Activated CD4-positive, alpha-beta T cell treated with anti-CD3 and anti-CD28 coated beads, Interleukin-2, amount 10 ng/mL, durations not matched to agents 7 days and 5 days (primary cell): ENCODE measurements around the gene EVX1. TPM values are rescaled to one million over a fixed set of nuclear protein-coding genes. Genes with fewer than 3 reads are reported as not detected.
A peak's percentile ranks its signal among the peaks of the same experiment; 100 is the strongest.

Source experiments
- CTCF ChIA-PET: fragments of 350-600 bp; sonication (Branson Sonifier 250); formaldehyde crosslinking; loops from one replicate; lab custom pipeline; 2021; ENCODE audit warnings: antibody characterized with exemption; lab: Charles Lee
- POLR2A ChIA-PET: fragments of 350-600 bp; sonication (Branson Sonifier 250); formaldehyde crosslinking; loops from one replicate; lab custom pipeline; 2021; ENCODE audit warnings: antibody characterized with exemption; lab: Charles Lee
- DNase-seq: peaks from one replicate; pipeline ENCODE4 v3.0.0-alpha.2; 2020
- H3K27ac Mint-ChIP-seq: one replicate; pipeline ENCODE4 v1.8.0; 2021; ENCODE audit warnings: mild to moderate bottlenecking, moderate library complexity, mixed read lengths
- H3K27me3 Mint-ChIP-seq: one replicate; pipeline ENCODE4 v1.8.0; 2021; ENCODE audit warnings: mixed read lengths
- H3K36me3 Mint-ChIP-seq: one replicate; pipeline ENCODE4 v1.8.0; 2021; ENCODE audit warnings: low read depth, mixed read lengths
- H3K4me1 Mint-ChIP-seq: one replicate; pipeline ENCODE4 v1.8.0; 2021; ENCODE audit warnings: mixed read lengths
- H3K4me3 Mint-ChIP-seq: one replicate; pipeline ENCODE4 v1.8.0; 2021; ENCODE audit warnings: mild to moderate bottlenecking, moderate library complexity, mixed read lengths
- H3K9me3 Mint-ChIP-seq: one replicate; pipeline ENCODE4 v1.8.0; 2021; ENCODE audit warnings: mixed read lengths
- total RNA-seq, 2 experiments: library from RNA; stranded (reverse); gene quantifications; one replicate each; pipeline ENCODE4 v1.2.3, GENCODE V29; 2021

Gene EVX1
- total RNA-seq, 2 experiments from 2014 or later = not detected

GRCh38 chr7:27200761-27201579 is 41.6 kb upstream of the EVX1 start:
- CTCF ChIA-PET = interaction anchor here (1.1 kb wide), 1 partner anchor 31 kb away, joined by 3 read pairs; no protein-coding TSS in a partner anchor
- peaks cover 2% of the 10 kb centered on the region for H3K36me3 Mint-ChIP-seq
- H3K9me3 Mint-ChIP-seq = no peaks in the 10 kb centered on the region
- H3K27ac Mint-ChIP-seq = peak overlapping the region; percentile 36
- peak overlapping the region; percentile 50 for H3K4me3 Mint-ChIP-seq
- POLR2A ChIA-PET = no interaction called here
- H3K27me3 Mint-ChIP-seq = peaks cover 88% of the 10 kb centered on the region
- DNase-seq = no peak
- H3K4me1 Mint-ChIP-seq = peaks cover 21% of the 10 kb centered on the region

GRCh38 chr7:27201580-27202017 is 41.0 kb upstream of the EVX1 start:
- peaks cover 2% of the 10 kb centered on the region for H3K36me3 Mint-ChIP-seq
- H3K27me3 Mint-ChIP-seq = peaks cover 89% of the 10 kb centered on the region
- no peaks in the 10 kb centered on the region for H3K9me3 Mint-ChIP-seq
- no peak overlapping the region for H3K27ac Mint-ChIP-seq
- peaks cover 21% of the 10 kb centered on the region for H3K4me1 Mint-ChIP-seq
- DNase-seq = no peak
- POLR2A ChIA-PET = no interaction called here
- no peak overlapping the region for H3K4me3 Mint-ChIP-seq
- CTCF ChIA-PET = interaction anchor here (1.1 to 1.2 kb wide), 2 partner anchors 31 to 40 kb away, joined by 3 to 4 read pairs; no protein-coding TSS in a partner anchor

- POLR2A ChIA-PET = no interaction called here
- H3K9me3 Mint-ChIP-seq = no peaks in the 10 kb centered on the region
- no peak for DNase-seq
- peaks cover 2% of the 10 kb centered on the region for H3K36me3 Mint-ChIP-seq
- peaks cover 21% of the 10 kb centered on the region for H3K4me1 Mint-ChIP-seq
- H3K27me3 Mint-ChIP-seq = peaks cover 90% of the 10 kb centered on the region
- no peak overlapping the region for H3K4me3 Mint-ChIP-seq
- CTCF ChIA-PET = interaction anchor here (0.6 to 1.2 kb wide), 3 partner anchors 32 to 41 kb away, joined by 3 to 4 read pairs (median 3); no protein-coding TSS in a partner anchor
- H3K27ac Mint-ChIP-seq = no peak overlapping the region
Measured at GRCh38 chr7:27202018-27202861, 40.4 kb upstream of the EVX1 start.

GRCh38 chr7:27202862-27203134 is 39.8 kb upstream of the EVX1 start:
- peaks cover 90% of the 10 kb centered on the region for H3K27me3 Mint-ChIP-seq
- peak overlapping the region; percentile 41 for H3K27ac Mint-ChIP-seq
- DNase-seq = no peak
- H3K36me3 Mint-ChIP-seq = peaks cover 2% of the 10 kb centered on the region
- H3K4me3 Mint-ChIP-seq = no peak overlapping the region
- CTCF ChIA-PET = interaction anchor here (0.6 to 1.2 kb wide), 2 partner anchors 40 to 42 kb away, joined by 3 to 4 read pairs; no protein-coding TSS in a partner anchor
- no peaks in the 10 kb centered on the region for H3K9me3 Mint-ChIP-seq
- H3K4me1 Mint-ChIP-seq = peaks cover 21% of the 10 kb centered on the region
- POLR2A ChIA-PET = no interaction called here

GRCh38 chr7:27203365-27203953 is 39.1 kb upstream of the EVX1 start:
- Mint-ChIP-seq H3K27ac (no peak overlapping the region), H3K4me3 (no peak overlapping the region), H3K36me3 (peaks cover 2% of the 10 kb centered on the region), H3K9me3 (no peaks in the 10 kb centered on the region), H3K4me1 (peaks cover 18% of the 10 kb centered on the region), H3K27me3 (peaks cover 90% of the 10 kb centered on the region)
- POLR2A ChIA-PET = no interaction called here
- DNase-seq = no peak
- CTCF ChIA-PET = interaction anchor here (0.7 to 0.9 kb wide), 2 partner anchors 14 to 42 kb away, joined by 3 read pairs; no protein-coding TSS in a partner anchor

- H3K4me1 Mint-ChIP-seq = peaks cover 18% of the 10 kb centered on the region
- peaks cover 90% of the 10 kb centered on the region for H3K27me3 Mint-ChIP-seq
- ChIA-PET POLR2A (no interaction called here), CTCF (interaction anchor here (0.7 to 0.9 kb wide), 4 partner anchors 8 to 43 kb away, joined by 3 read pairs; no protein-coding TSS in a partner anchor)
- H3K36me3 Mint-ChIP-seq = peaks cover 2% of the 10 kb centered on the region
- H3K4me3 Mint-ChIP-seq = no peak overlapping the region
- H3K9me3 Mint-ChIP-seq = no peaks in the 10 kb centered on the region
- DNase-seq = no peak
- no peak overlapping the region for H3K27ac Mint-ChIP-seq
Measured at GRCh38 chr7:27203964-27204594, 38.5 kb upstream of the EVX1 start.

GRCh38 chr7:27204851-27205322 is 37.7 kb upstream of the EVX1 start:
- no peak for DNase-seq
- no peaks in the 10 kb centered on the region for H3K9me3 Mint-ChIP-seq
- H3K4me3 Mint-ChIP-seq = no peak overlapping the region
- peaks cover 16% of the 10 kb centered on the region for H3K4me1 Mint-ChIP-seq
- no peak overlapping the region for H3K27ac Mint-ChIP-seq
- peaks cover 2% of the 10 kb centered on the region for H3K36me3 Mint-ChIP-seq
- ChIA-PET CTCF (interaction anchor here (0.9 kb wide), 1 partner anchor 9 kb away, joined by 3 read pairs; no protein-coding TSS in a partner anchor), POLR2A (no interaction called here)
- peaks cover 93% of the 10 kb centered on the region for H3K27me3 Mint-ChIP-seq

- peak overlapping the region; percentile 68 for H3K27ac Mint-ChIP-seq
- H3K27me3 Mint-ChIP-seq = peaks cover 96% of the 10 kb centered on the region
- DNase-seq = no peak
- POLR2A ChIA-PET = no interaction called here
- CTCF ChIA-PET = interaction anchor here (0.9 kb wide), 1 partner anchor 9 kb away, joined by 3 read pairs; no protein-coding TSS in a partner anchor
- H3K4me3 Mint-ChIP-seq = no peak overlapping the region
- H3K9me3 Mint-ChIP-seq = no peaks in the 10 kb centered on the region
- H3K4me1 Mint-ChIP-seq = peaks cover 17% of the 10 kb centered on the region
- peaks cover 2% of the 10 kb centered on the region for H3K36me3 Mint-ChIP-seq
Measured at GRCh38 chr7:27205325-27206280, 37.0 kb upstream of the EVX1 start.

- H3K36me3 Mint-ChIP-seq = peaks cover 2% of the 10 kb centered on the region
- no peak overlapping the region for H3K27ac Mint-ChIP-seq
- no peak overlapping the region for H3K4me3 Mint-ChIP-seq
- H3K9me3 Mint-ChIP-seq = no peaks in the 10 kb centered on the region
- peaks cover 12% of the 10 kb centered on the region for H3K4me1 Mint-ChIP-seq
- POLR2A ChIA-PET = no interaction called here
- DNase-seq = no peak
- H3K27me3 Mint-ChIP-seq = peaks cover 96% of the 10 kb centered on the region
- CTCF ChIA-PET = interaction anchor here (0.9 kb wide), 1 partner anchor 57 kb away, joined by 3 read pairs; no protein-coding TSS in a partner anchor
Measured at GRCh38 chr7:27207348-27207985, 35.1 kb upstream of the EVX1 start.

GRCh38 chr7:27208998-27209397 is 33.6 kb upstream of the EVX1 start:
- peaks cover 9% of the 10 kb centered on the region for H3K4me1 Mint-ChIP-seq
- peaks cover 93% of the 10 kb centered on the region for H3K27me3 Mint-ChIP-seq
- no peaks in the 10 kb centered on the region for H3K9me3 Mint-ChIP-seq
- no peak for DNase-seq
- peaks cover under 1% of the 10 kb centered on the region for H3K36me3 Mint-ChIP-seq
- CTCF ChIA-PET = interaction anchor here (0.8 to 1.0 kb wide), 3 partner anchors 8 to 710 kb away, joined by 3 read pairs; no protein-coding TSS in a partner anchor
- no peak overlapping the region for H3K4me3 Mint-ChIP-seq
- POLR2A ChIA-PET = no interaction called here
- no peak overlapping the region for H3K27ac Mint-ChIP-seq
